ENCODE measurements around the gene ITPK1.

The ITPK1 gene

DNA sequence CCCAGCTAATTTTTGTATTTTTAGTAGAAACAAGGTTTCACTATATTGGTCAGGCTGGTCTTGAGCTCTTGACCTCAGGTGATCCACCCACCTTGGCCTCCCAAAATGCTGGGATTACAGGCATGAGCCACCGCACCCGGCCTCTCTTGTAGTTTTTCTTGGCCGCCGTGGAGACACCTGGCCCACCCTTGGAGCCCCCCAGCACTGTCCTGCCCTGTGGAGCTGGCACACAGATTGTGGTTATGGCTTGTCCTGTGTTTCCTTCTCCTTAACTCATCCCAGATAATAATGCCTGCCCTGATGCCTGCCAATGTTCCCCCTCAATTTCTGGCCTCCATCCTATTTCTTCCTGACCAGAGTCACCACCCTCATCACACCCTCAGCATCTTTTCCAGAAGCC lies 134.9 kb downstream of the ITPK1 start:
- H3K9ac ChIP-seq (ENCODE audit: low read length) = no peak overlapping the region
- H3K27me3 ChIP-seq (ENCODE audit: low read depth, low read length) = no peaks in the 10 kb centered on the region
- H3K79me2 ChIP-seq (ENCODE audit: low read length) = no peaks in the 10 kb centered on the region
- peaks cover 26% of the 10 kb centered on the region for H3K36me3 ChIP-seq (replicated peaks; ENCODE audit: low read depth, low read length)
- no peak overlapping the region for H3K27ac ChIP-seq (ENCODE audit: low read length)
- peaks cover 29% of the 10 kb centered on the region for H3K9me3 ChIP-seq (ENCODE audit: insufficient read depth, low read length)
- H3K4me1 ChIP-seq (ENCODE audit: low read length) = no peaks in the 10 kb centered on the region; the same call in 1 of the 2 replicates
- no peak for TF ChIP-seq EZH2phosphoT487 (IDR thresholded peaks at IDR 0.05; ENCODE audit: low read depth)
- TF ChIP-seq, protein P1, sequence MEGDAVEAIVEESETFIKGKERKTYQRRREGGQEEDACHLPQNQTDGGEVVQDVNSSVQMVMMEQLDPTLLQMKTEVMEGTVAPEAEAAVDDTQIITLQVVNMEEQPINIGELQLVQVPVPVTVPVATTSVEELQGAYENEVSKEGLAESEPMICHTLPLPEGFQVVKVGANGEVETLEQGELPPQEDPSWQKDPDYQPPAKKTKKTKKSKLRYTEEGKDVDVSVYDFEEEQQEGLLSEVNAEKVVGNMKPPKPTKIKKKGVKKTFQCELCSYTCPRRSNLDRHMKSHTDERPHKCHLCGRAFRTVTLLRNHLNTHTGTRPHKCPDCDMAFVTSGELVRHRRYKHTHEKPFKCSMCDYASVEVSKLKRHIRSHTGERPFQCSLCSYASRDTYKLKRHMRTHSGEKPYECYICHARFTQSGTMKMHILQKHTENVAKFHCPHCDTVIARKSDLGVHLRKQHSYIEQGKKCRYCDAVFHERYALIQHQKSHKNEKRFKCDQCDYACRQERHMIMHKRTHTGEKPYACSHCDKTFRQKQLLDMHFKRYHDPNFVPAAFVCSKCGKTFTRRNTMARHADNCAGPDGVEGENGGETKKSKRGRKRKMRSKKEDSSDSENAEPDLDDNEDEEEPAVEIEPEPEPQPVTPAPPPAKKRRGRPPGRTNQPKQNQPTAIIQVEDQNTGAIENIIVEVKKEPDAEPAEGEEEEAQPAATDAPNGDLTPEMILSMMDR (IDR thresholded peaks at IDR 0.05; ENCODE audit: low read depth, low read length) = no peak
- no peak overlapping the region for H2AFZ ChIP-seq (ENCODE audit: low read depth, low read length)
- H3K4me3 ChIP-seq (ENCODE audit: low read length) = no peak overlapping the region
- H4K20me1 ChIP-seq (ENCODE audit: insufficient read depth, low read length) = no peaks in the 10 kb centered on the region
- H3K4me2 ChIP-seq (ENCODE audit: low read length) = no peak overlapping the region

DNA sequence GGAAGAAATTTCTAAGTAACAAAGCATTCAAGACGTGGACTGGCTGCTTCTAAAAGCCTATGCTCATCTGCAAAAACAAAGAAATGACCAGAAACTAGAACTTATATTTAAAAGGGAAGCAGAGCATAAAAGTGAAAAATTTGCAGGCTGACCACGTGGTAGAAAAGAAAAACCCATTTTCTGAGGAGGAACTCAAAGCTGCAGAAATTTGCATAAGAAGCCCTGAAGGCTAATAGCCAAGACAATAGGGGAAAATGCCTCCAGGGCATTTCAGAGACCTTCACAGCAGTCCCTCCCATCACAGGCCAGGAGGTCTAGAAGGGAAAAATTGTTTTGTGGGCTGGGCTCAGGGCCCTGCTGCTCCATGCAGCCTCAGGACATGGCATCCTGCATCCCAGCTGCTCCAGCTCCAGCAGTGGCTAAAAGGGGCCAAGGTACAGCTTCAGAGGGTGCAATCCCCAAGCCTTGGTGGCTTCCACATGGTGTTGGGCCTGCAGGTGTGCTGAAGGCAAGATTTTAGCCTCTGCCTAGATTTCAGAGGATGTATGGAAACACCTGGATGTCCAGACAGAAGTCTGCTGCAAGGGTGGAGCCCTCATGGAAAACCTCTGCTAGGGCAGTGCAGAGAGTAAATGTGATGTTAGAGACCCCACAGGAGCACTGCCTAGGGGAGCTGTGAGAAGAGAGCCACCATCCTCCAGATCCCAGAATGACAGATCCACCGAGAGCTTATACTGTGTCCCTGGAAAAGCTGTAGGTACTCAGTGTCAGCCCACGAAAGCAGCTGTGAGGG lies 137.3 kb downstream of the ITPK1 start:
- H3K4me3 ChIP-seq (ENCODE audit: low read length) = no peak overlapping the region
- peaks cover 30% of the 10 kb centered on the region for H3K36me3 ChIP-seq (replicated peaks; ENCODE audit: low read depth, low read length)
- H3K9me3 ChIP-seq (ENCODE audit: insufficient read depth, low read length) = peaks cover 33% of the 10 kb centered on the region
- no peaks in the 10 kb centered on the region for H3K27me3 ChIP-seq (ENCODE audit: low read depth, low read length)
- H3K4me2 ChIP-seq (ENCODE audit: low read length) = no peak overlapping the region
- TF ChIP-seq EZH2phosphoT487 (IDR thresholded peaks at IDR 0.05; ENCODE audit: low read depth) = no peak
- TF ChIP-seq, protein P1 (IDR thresholded peaks at IDR 0.05; ENCODE audit: low read depth, low read length) = no peak
- H3K27ac ChIP-seq (ENCODE audit: low read length) = no peak overlapping the region
- H3K4me1 ChIP-seq (ENCODE audit: low read length) = no peaks in the 10 kb centered on the region; the same call in 1 of the 2 replicates
- H4K20me1 ChIP-seq (ENCODE audit: insufficient read depth, low read length) = no peaks in the 10 kb centered on the region
- no peak overlapping the region for H2AFZ ChIP-seq (ENCODE audit: low read depth, low read length)
- H3K79me2 ChIP-seq (ENCODE audit: low read length) = no peaks in the 10 kb centered on the region
- no peak overlapping the region for H3K9ac ChIP-seq (ENCODE audit: low read length)

DNA sequence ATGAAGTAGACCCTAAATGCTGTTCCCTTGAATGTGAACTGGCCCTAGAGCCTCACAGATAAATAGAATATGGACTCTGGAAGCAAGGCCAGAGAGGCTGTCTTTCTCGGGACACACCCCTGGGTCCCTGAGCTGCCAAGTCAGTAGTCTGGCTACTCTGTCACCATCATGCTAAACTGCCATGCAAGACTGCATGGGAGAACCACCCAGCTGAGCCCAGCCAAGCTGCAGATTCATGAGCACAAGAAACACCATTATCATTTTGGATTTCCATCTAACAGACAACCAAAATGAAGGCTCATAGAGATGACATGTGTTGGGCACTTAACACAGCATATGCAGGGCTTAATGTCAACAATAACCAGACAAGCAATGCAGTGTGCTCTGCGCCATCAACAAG lies 139.5 kb downstream of the ITPK1 start:
- Histone ChIP-seq H3K4me2 (ENCODE audit: low read length) (no peak overlapping the region), H4K20me1 (ENCODE audit: insufficient read depth, low read length) (no peaks in the 10 kb centered on the region), H3K9ac (ENCODE audit: low read length) (no peak overlapping the region), H3K27me3 (ENCODE audit: low read depth, low read length) (no peaks in the 10 kb centered on the region), H3K27ac (ENCODE audit: low read length) (no peak overlapping the region), H3K4me3 (ENCODE audit: low read length) (no peak overlapping the region), H3K36me3 (replicated peaks; ENCODE audit: low read depth, low read length) (peaks cover 30% of the 10 kb centered on the region), H3K4me1 (ENCODE audit: low read length) (no peaks in the 10 kb centered on the region; the same call in 1 of the 2 replicates), H3K79me2 (ENCODE audit: low read length) (no peaks in the 10 kb centered on the region), H2AFZ (ENCODE audit: low read depth, low read length) (no peak overlapping the region), H3K9me3 (ENCODE audit: insufficient read depth, low read length) (peaks cover 33% of the 10 kb centered on the region)
- TF ChIP-seq EZH2phosphoT487 (IDR thresholded peaks at IDR 0.05; ENCODE audit: low read depth) = no peak
- TF ChIP-seq, protein P1 (IDR thresholded peaks at IDR 0.05; ENCODE audit: low read depth, low read length) = no peak

DNA sequence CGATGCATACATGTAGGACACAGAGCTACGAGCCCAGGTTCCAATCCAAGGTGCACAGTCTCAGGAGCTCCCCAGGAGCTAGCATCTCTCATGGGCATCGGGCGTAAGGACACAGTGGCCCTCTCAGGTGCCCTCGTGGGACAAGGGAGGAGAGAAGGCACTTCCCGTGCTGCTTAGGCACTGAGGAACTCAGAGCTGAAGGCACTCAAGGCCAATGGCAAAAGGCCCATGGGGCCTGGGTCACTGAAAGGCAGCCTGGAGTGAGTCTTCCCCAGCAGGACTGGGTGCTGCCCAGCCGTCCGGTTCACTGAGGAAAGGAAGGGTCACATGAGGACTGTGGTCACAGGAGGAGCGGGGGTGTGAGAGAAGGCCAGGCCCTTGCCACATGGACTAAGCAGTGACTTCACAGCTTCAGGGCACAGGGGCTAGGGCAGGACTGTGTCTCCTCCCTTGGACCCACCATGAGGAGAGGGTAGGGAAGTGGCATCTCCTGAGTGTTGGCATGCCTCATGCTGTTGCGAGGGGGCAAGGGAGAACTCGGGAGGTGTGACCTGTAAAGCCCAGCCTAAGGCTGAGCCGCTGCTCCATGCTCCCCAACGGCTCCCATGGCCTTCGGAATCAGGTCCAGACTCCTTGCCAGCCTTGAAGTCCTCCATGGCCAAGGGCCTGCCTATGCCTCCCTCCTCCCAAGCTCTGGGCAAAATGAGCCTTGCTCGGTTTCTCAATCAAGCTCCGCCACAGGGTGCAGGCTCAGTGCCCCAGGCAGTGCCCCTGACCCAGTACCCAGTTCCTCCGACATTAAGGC lies 141.0 kb downstream of the ITPK1 start:
- TF ChIP-seq, protein P1 (IDR thresholded peaks at IDR 0.05; ENCODE audit: low read depth, low read length) = no peak
- no peak for TF ChIP-seq EZH2phosphoT487 (IDR thresholded peaks at IDR 0.05; ENCODE audit: low read depth)
- Histone ChIP-seq H3K4me2 (ENCODE audit: low read length) (no peak overlapping the region), H3K27ac (ENCODE audit: low read length) (no peak overlapping the region), H3K4me3 (ENCODE audit: low read length) (no peak overlapping the region), H3K79me2 (ENCODE audit: low read length) (no peaks in the 10 kb centered on the region), H4K20me1 (ENCODE audit: insufficient read depth, low read length) (no peaks in the 10 kb centered on the region), H3K36me3 (replicated peaks; ENCODE audit: low read depth, low read length) (peaks cover 24% of the 10 kb centered on the region), H3K27me3 (ENCODE audit: low read depth, low read length) (no peaks in the 10 kb centered on the region), H2AFZ (ENCODE audit: low read depth, low read length) (no peak overlapping the region), H3K9me3 (ENCODE audit: insufficient read depth, low read length) (peaks cover 26% of the 10 kb centered on the region), H3K9ac (ENCODE audit: low read length) (no peak overlapping the region), H3K4me1 (ENCODE audit: low read length) (no peaks in the 10 kb centered on the region; the same call in 1 of the 2 replicates)
